Sigmoid colon (tissue), 7 donors: Measurements from ENCODE around the gene NRP2. TPM values are rescaled to one million over a fixed set of nuclear protein-coding genes. Genes with fewer than 3 reads are reported as not detected.
A peak's percentile ranks its signal among the peaks of the same experiment; 100 is the strongest.

Experiments
- DNase-seq: peaks from one replicate; pipeline ENCODE4 v3.0.0-alpha.2; 2019
- H3K27ac ChIP-seq, 4 donors: fragments of 200-600 bp; sonication (generic); one replicate each; pipeline ENCODE4 v1.5.1; 2016 to 2019; ENCODE audit warnings: mild to moderate bottlenecking in 1 of 4
- H3K27me3 ChIP-seq, 3 donors: fragments of 200-600 bp; sonication (generic); one replicate each; pipeline ENCODE4 v1.5.1; 2019; ENCODE audit warnings: mild to moderate bottlenecking in 1 of 3
- H3K36me3 ChIP-seq, 4 donors: fragments of 200-600 bp; sonication (generic); one replicate each; pipeline ENCODE4 v1.5.1; 2016 to 2019
- H3K4me1 ChIP-seq, 4 donors: fragments of 200-600 bp; sonication (generic); one replicate each; pipeline ENCODE4 v1.5.1; 2017 to 2019
- H3K4me3 ChIP-seq, 4 donors: fragments of 200-600 bp; sonication (generic); one replicate each; pipeline ENCODE4 v1.5.1; 2017 to 2019; ENCODE audit warnings: mild to moderate bottlenecking in 2 of 4, moderate library complexity in 1 of 4
- H3K9me3 ChIP-seq, 4 donors: fragments of 200-600 bp in 3 of 4; sonication (generic) in 3 of 4; one replicate each; pipeline versions ENCODE4 v1.5.1 to v1.6.1; 2013 to 2019
- CTCF ChIP-seq, 4 experiments: fragments of 450-650 bp in 3 of 4; fragments of 200-600 bp in 1 of 4; IDR thresholded peaks; one replicate each; pipeline ENCODE4 v1.5.1; 2016 to 2019; ENCODE audit warnings: antibody characterized with exemption in 4 of 4, mild to moderate bottlenecking in 3 of 4, moderate library complexity in 2 of 4
- EP300 ChIP-seq, 4 donors: sonication (generic); formaldehyde crosslinking; IDR thresholded peaks; one replicate each; pipeline ENCODE4 v1.6.1; 2017; ENCODE audit warnings: antibody characterized with exemption in 4 of 4
- POLR2A ChIP-seq, 2 donors: fragments of 450-650 bp; IDR thresholded peaks; one replicate each; pipeline ENCODE4 v1.6.1; 2016; ENCODE audit warnings: antibody characterized with exemption in 2 of 2, mild to moderate bottlenecking in 2 of 2, moderate library complexity in 2 of 2
- POLR2AphosphoS5 ChIP-seq, 4 donors: sonication (generic); formaldehyde crosslinking; IDR thresholded peaks; one replicate each; pipeline ENCODE4 v1.6.1; 2017; ENCODE audit warnings: antibody characterized with exemption in 4 of 4
- WGBS, 2 donors: extraction: QIAGEN DNeasy Blood & Tissue Kit; methylation state at CpG; one replicate each; pipeline ENCODE4 v1.1.7; 2013; 5-methylcytosine and 5-hydroxymethylcytosine counted together
- intact Hi-C: fragments of 100-400 bp; cut with DNase I; formaldehyde crosslinking; loops from one replicate; pipeline ENCODE4 v1.15.1; 2023
- polyA plus RNA-seq, 3 donors: library from polyadenylated mRNA; stranded (reverse); fragments of 200-250 nt; gene quantifications; one replicate each; pipeline ENCODE4 v1.2.3, GENCODE V29; 2013
- total RNA-seq, 4 donors: library from RNA; depleted of rRNA; stranded (reverse); fragments of >200 nt; gene quantifications; one replicate each; pipeline ENCODE4 v1.1.0, GENCODE V29; 2016
- donor health status: healthy with polysubstance abuse.
- donor health status: Bipolar disorder and iron deficiency.
- donor health status: healthy.

The NRP2 gene
- total and polyA plus RNA-seq, 7 donors: 2.5 to 348 (median 207) TPM

GRCh38 chr2:205732314-205732713, 50.0 kb downstream of the NRP2 start:
- TF ChIP-seq POLR2AphosphoS5 (IDR thresholded peaks at IDR 0.05) (peak in 3 of 4 donors; percentile 9 to 29 (median 11)), POLR2A (IDR thresholded peaks at IDR 0.05) (no peak), EP300 (IDR thresholded peaks at IDR 0.05) (peak in 1 of 4 donors; percentile 15)

GRCh38 chr2:205733082-205733481, 50.8 kb downstream of the NRP2 start:
- Histone ChIP-seq H3K27me3 (no peaks in the 10 kb centered on the region), H3K4me3 (no peak overlapping the region), H3K27ac (peak overlapping the region; percentile 83 to 99 (median 94)), H3K4me1 (peaks cover 0 to 96% (median 88%) of the 10 kb centered on the region in 4 donors), H3K36me3 (peaks cover 5 to 74% (median 46%) of the 10 kb centered on the region in 4 donors), H3K9me3 (no peaks in the 10 kb centered on the region)
- TF ChIP-seq EP300 (IDR thresholded peaks at IDR 0.05) (no peak), POLR2A (IDR thresholded peaks at IDR 0.05) (no peak), CTCF (IDR thresholded peaks at IDR 0.05) (no peak), POLR2AphosphoS5 (IDR thresholded peaks at IDR 0.05) (no peak)
- DNase-seq: no peak
- 92 to 95% methylated on average over 9 of the region's 9 CpGs for WGBS, 2 donors
- intact Hi-C loops: loop anchor here (5.0 kb wide), 1 partner anchor 46 kb away; no protein-coding TSS in a partner anchor

More at GRCh38 chr2:205732314-205732713, 50.0 kb downstream of the NRP2 start:
- peak overlapping the region; percentile 83 to 99 (median 94) for H3K27ac ChIP-seq
- no peaks in the 10 kb centered on the region for H3K27me3 ChIP-seq
- no peaks in the 10 kb centered on the region for H3K9me3 ChIP-seq
- intact Hi-C loops: loop anchor here (5.0 kb wide), 1 partner anchor 45 kb away; no protein-coding TSS in a partner anchor
- H3K36me3 ChIP-seq: peaks cover 13 to 74% (median 46%) of the 10 kb centered on the region in 4 donors
- WGBS, 2 donors: 95 to 96% methylated on average over 9 of the region's 9 CpGs
- peaks cover 0 to 98% (median 95%) of the 10 kb centered on the region in 4 donors for H3K4me1 ChIP-seq
- H3K4me3 ChIP-seq: no peak overlapping the region
- no peak for DNase-seq

GRCh38 chr2:205733648-205734047, 51.3 kb downstream of the NRP2 start:
- H3K27me3 ChIP-seq: no peaks in the 10 kb centered on the region
- intact Hi-C loops: loop anchor here (5.0 kb wide), 1 partner anchor 46 kb away; no protein-coding TSS in a partner anchor
- H3K27ac ChIP-seq: peak overlapping the region; percentile 83 to 99 (median 94)
- H3K36me3 ChIP-seq: peaks cover 5 to 74% (median 46%) of the 10 kb centered on the region in 4 donors
- peaks cover 0 to 94% (median 85%) of the 10 kb centered on the region in 4 donors for H3K4me1 ChIP-seq
- no peaks in the 10 kb centered on the region for H3K9me3 ChIP-seq
- H3K4me3 ChIP-seq: no peak overlapping the region
- no peak for DNase-seq
- 82 to 91% methylated on average over 14 of the region's 14 CpGs for WGBS, 2 donors
- TF ChIP-seq POLR2AphosphoS5 (IDR thresholded peaks at IDR 0.05): peak in 2 of 4 donors; percentile 33 to 44
- TF ChIP-seq POLR2A (IDR thresholded peaks at IDR 0.05): no peak
- no peak for TF ChIP-seq EP300 (IDR thresholded peaks at IDR 0.05)
- no peak for TF ChIP-seq CTCF (IDR thresholded peaks at IDR 0.05)

- TF ChIP-seq CTCF (IDR thresholded peaks at IDR 0.05): no peak
- peak; percentile 69 to 85 (median 82) for TF ChIP-seq POLR2AphosphoS5 (IDR thresholded peaks at IDR 0.05)
- peak in 2 of 4 donors; percentile 81 to 83 for TF ChIP-seq EP300 (IDR thresholded peaks at IDR 0.05)
- no peak for TF ChIP-seq POLR2A (IDR thresholded peaks at IDR 0.05)
- H3K36me3 ChIP-seq: peaks cover 6 to 74% (median 50%) of the 10 kb centered on the region in 4 donors
Measured at GRCh38 chr2:205734436-205735037, 52.2 kb downstream of the NRP2 start.

More at GRCh38 chr2:205734436-205735037, 52.2 kb downstream of the NRP2 start:
- H3K27me3 ChIP-seq: no peaks in the 10 kb centered on the region
- no peak overlapping the region for H3K4me3 ChIP-seq
- no peaks in the 10 kb centered on the region for H3K9me3 ChIP-seq
- peaks cover 0 to 86% (median 76%) of the 10 kb centered on the region in 4 donors for H3K4me1 ChIP-seq
- H3K27ac ChIP-seq: peak overlapping the region; percentile 83 to 99 (median 94)
- 74 to 83% methylated on average over 6 of the region's 6 CpGs for WGBS, 2 donors
- intact Hi-C loops: loop anchor here (5.0 kb wide), 1 partner anchor 47 kb away; no protein-coding TSS in a partner anchor
- DNase-seq: peak; percentile 92
